Sigmoid colon (tissue), 3 donors: Measurements from ENCODE around the gene SSUH2.

Source experiments
- CTCF ChIP-seq, 4 experiments: fragments of 450-650 bp in 3 of 4; fragments of 200-600 bp in 1 of 4; IDR thresholded peaks; one replicate each; pipeline ENCODE4 v1.5.1; 2016 to 2019; ENCODE audit warnings: antibody characterized with exemption in 4 of 4, mild to moderate bottlenecking in 3 of 4, moderate library complexity in 2 of 4
- POLR2A ChIP-seq, 2 donors: fragments of 450-650 bp; IDR thresholded peaks; one replicate each; pipeline ENCODE4 v1.6.1; 2016; ENCODE audit warnings: antibody characterized with exemption in 2 of 2, mild to moderate bottlenecking in 2 of 2, moderate library complexity in 2 of 2

GRCh38 chr3:8663177-8664061, 18.8 kb upstream of the SSUH2 start:
- TF ChIP-seq CTCF (IDR thresholded peaks at IDR 0.05), result peak in 1 of 4 experiments; percentile 35
- no peak for TF ChIP-seq POLR2A (IDR thresholded peaks at IDR 0.05)
